ENCODE data around the gene TAPT1. TPM values are rescaled to one million over a fixed set of nuclear protein-coding genes. Genes with fewer than 3 reads are reported as not detected.

The TAPT1 gene
- total RNA-seq, 1 experiment from 2014 or later = 23.7 TPM

DNA sequence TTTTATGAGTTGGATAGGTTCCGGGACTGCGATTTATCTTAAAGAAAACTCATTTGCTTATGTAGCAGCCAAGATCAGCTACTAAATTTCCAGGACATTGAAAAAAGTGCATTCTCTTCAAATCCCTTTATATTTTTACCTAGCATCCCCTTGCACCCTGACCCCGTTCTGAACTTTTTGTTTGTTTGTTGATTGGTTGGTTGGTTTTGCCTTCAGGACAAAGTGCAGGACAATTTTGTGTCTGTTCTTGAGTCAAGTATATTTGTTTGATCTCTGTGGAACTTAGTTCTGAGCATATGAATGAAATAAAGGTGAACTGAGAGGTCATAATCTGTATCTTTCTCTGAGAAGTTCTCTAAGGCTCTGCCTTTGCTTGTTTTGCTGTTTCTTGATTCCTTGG is 12.8 kb upstream of the TAPT1 start:
- Mint-ChIP-seq H3K4me3 (ENCODE audit: unreplicated experiment) (no peak overlapping the region), H3K27me3 (ENCODE audit: insufficient read depth, unreplicated experiment) (no peaks in the 10 kb centered on the region), H3K27ac (ENCODE audit: unreplicated experiment) (no peak overlapping the region)

DNA sequence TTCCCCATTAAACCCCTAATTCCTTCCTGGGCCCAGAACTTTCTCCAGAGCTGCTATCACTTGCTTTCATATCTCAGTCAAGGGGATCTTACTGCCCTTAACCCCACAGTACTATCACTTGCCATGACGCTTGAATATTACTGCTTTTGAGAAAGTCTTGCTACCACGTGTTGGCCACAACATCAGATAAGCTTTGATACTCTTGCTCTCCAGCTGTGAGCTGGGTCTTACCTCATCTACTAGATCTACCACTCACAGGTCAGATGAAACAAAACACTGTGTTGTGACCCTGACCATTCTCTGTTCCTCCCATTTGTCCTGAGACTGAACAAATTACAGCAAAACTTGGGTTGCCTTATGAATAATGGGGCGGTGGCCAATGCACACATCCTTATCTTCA is 12.1 kb upstream of the TAPT1 start:
- Mint-ChIP-seq H3K9me3 (ENCODE audit: unreplicated experiment) (no peaks in the 10 kb centered on the region), H3K36me3 (ENCODE audit: insufficient read depth, unreplicated experiment) (no peaks in the 10 kb centered on the region), H3K27ac (ENCODE audit: unreplicated experiment) (no peak overlapping the region), H3K27me3 (ENCODE audit: insufficient read depth, unreplicated experiment) (no peaks in the 10 kb centered on the region), H3K4me1 (ENCODE audit: low read depth, unreplicated experiment) (no peaks in the 10 kb centered on the region), H3K4me3 (ENCODE audit: unreplicated experiment) (no peak overlapping the region)
- intact Hi-C loops (cut with micrococcal nuclease; ENCODE audit: unreplicated experiment) = no loop called here
- BruUV-seq (replicated peaks) = no TSS peak
- TF ChIP-seq, protein P1, sequence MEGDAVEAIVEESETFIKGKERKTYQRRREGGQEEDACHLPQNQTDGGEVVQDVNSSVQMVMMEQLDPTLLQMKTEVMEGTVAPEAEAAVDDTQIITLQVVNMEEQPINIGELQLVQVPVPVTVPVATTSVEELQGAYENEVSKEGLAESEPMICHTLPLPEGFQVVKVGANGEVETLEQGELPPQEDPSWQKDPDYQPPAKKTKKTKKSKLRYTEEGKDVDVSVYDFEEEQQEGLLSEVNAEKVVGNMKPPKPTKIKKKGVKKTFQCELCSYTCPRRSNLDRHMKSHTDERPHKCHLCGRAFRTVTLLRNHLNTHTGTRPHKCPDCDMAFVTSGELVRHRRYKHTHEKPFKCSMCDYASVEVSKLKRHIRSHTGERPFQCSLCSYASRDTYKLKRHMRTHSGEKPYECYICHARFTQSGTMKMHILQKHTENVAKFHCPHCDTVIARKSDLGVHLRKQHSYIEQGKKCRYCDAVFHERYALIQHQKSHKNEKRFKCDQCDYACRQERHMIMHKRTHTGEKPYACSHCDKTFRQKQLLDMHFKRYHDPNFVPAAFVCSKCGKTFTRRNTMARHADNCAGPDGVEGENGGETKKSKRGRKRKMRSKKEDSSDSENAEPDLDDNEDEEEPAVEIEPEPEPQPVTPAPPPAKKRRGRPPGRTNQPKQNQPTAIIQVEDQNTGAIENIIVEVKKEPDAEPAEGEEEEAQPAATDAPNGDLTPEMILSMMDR (IDR thresholded peaks at IDR 0.05; ENCODE audit: insufficient read depth in 1 of 2, low read depth in 1 of 2, low read length in 1 of 2, severe bottlenecking in 1 of 2, unreplicated experiment in 1 of 2) = no peak
- peaks cover 2% of the 10 kb centered on the region; the same call in 1 of the 2 replicates for H3K9me3 ChIP-seq
- H3K4me3 ChIP-seq (ENCODE audit: low read depth, low read length) = no peak overlapping the region
- H3K4me1 ChIP-seq = no peaks in the 10 kb centered on the region
- no peaks in the 10 kb centered on the region for H3K27me3 ChIP-seq (replicated peaks; ENCODE audit: control insufficient read depth, insufficient read depth, low read length)
- H3K36me3 ChIP-seq (ENCODE audit: control insufficient read depth, insufficient read depth, low read length) = no peaks in the 10 kb centered on the region
- ChIA-PET POLR2A (no interaction called here), CTCF (no interaction called here)
- no peak for DNase-seq

More for the DNA sequence above, 12.8 kb upstream of the TAPT1 start:
- no peaks in the 10 kb centered on the region for H3K27me3 ChIP-seq (replicated peaks; ENCODE audit: control insufficient read depth, insufficient read depth, low read length)
- no peaks in the 10 kb centered on the region for H3K9me3 Mint-ChIP-seq (ENCODE audit: unreplicated experiment)
- no TSS peak for BruUV-seq (replicated peaks)
- H3K9me3 ChIP-seq = peaks cover 2% of the 10 kb centered on the region; the same call in 1 of the 2 replicates
- H3K36me3 ChIP-seq (ENCODE audit: control insufficient read depth, insufficient read depth, low read length) = no peaks in the 10 kb centered on the region
- 0 out of 2 replicates have a peak, but pooled peaks cover 4% of the 10 kb centered on the region for H3K4me1 ChIP-seq
- TF ChIP-seq, protein P1 (IDR thresholded peaks at IDR 0.05; ENCODE audit: insufficient read depth in 1 of 2, low read depth in 1 of 2, low read length in 1 of 2, severe bottlenecking in 1 of 2, unreplicated experiment in 1 of 2) = no peak
- ChIA-PET CTCF (no interaction called here), POLR2A (no interaction called here)
- no peaks in the 10 kb centered on the region for H3K36me3 Mint-ChIP-seq (ENCODE audit: insufficient read depth, unreplicated experiment)
- no peak for DNase-seq
- no peak overlapping the region for H3K4me3 ChIP-seq (ENCODE audit: low read depth, low read length)
- intact Hi-C loops (cut with micrococcal nuclease; ENCODE audit: unreplicated experiment) = no loop called here
- H3K4me1 Mint-ChIP-seq (ENCODE audit: low read depth, unreplicated experiment) = no peaks in the 10 kb centered on the region

DNA sequence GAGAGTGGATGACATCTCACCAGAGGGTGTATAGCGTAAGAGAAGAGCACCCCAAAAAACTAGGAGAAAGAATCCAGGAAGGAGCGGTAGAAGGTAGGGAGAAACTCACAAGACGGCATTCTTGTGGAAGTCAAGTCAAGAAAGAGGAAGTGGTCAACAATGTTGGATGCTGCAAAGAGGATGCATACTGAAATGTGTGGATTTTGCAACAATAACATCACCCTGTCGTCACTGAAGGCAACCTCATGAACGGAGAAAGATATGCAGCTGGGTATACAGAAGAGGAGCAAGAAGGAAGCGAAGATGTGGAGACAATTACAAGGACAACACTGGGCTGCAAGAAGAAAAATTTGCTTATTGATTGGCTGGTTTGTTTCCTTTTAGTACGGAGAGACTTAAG is 11.4 kb upstream of the TAPT1 start:
- CTCF ChIA-PET = no interaction called here
- H3K27me3 Mint-ChIP-seq (ENCODE audit: insufficient read depth, unreplicated experiment) = no peaks in the 10 kb centered on the region
- Histone ChIP-seq H3K36me3 (ENCODE audit: control insufficient read depth, insufficient read depth, low read length) (no peaks in the 10 kb centered on the region), H3K9me3 (peaks cover 2% of the 10 kb centered on the region; the same call in 1 of the 2 replicates), H3K27me3 (replicated peaks; ENCODE audit: control insufficient read depth, insufficient read depth, low read length) (no peaks in the 10 kb centered on the region), H3K4me1 (no peaks in the 10 kb centered on the region), H3K4me3 (ENCODE audit: low read depth, low read length) (no peak overlapping the region)
- H3K4me1 Mint-ChIP-seq (ENCODE audit: low read depth, unreplicated experiment) = no peaks in the 10 kb centered on the region
- intact Hi-C loops (cut with micrococcal nuclease; ENCODE audit: unreplicated experiment) = no loop called here
- H3K9me3 Mint-ChIP-seq (ENCODE audit: unreplicated experiment) = no peaks in the 10 kb centered on the region
- no TSS peak for BruUV-seq (replicated peaks)
- H3K36me3 Mint-ChIP-seq (ENCODE audit: insufficient read depth, unreplicated experiment) = no peaks in the 10 kb centered on the region
- H3K27ac Mint-ChIP-seq (ENCODE audit: unreplicated experiment) = no peak overlapping the region
- POLR2A ChIA-PET = no interaction called here
- no peak for DNase-seq
- TF ChIP-seq, protein P1 (IDR thresholded peaks at IDR 0.05; ENCODE audit: insufficient read depth in 1 of 2, low read depth in 1 of 2, low read length in 1 of 2, severe bottlenecking in 1 of 2, unreplicated experiment in 1 of 2) = no peak
- no peak overlapping the region for H3K4me3 Mint-ChIP-seq (ENCODE audit: unreplicated experiment)
